Progenitor cell of endocrine pancreas (in vitro differentiated cells): ENCODE results near the gene ZFAND3. TPM values are rescaled to one million over a fixed set of nuclear protein-coding genes. Genes with fewer than 3 reads are reported as not detected.

Experiments used
- DNase-seq: peaks from one replicate; pipeline ENCODE4 v3.0.0; 2021; ENCODE audit warnings: low spot score; ENCODE audit not compliant: unreplicated experiment
- H3K27ac Mint-ChIP-seq: 2 replicates; pipeline ENCODE4 v1.8.0; 2021; ENCODE audit warnings: mild to moderate bottlenecking, moderate library complexity, mixed read lengths
- H3K27me3 Mint-ChIP-seq: 2 replicates; pipeline ENCODE4 v1.8.0; 2021; ENCODE audit warnings: mixed read lengths
- H3K36me3 Mint-ChIP-seq: 2 replicates; pipeline ENCODE4 v1.8.0; 2022; ENCODE audit warnings: mixed read lengths; ENCODE audit not compliant: insufficient read depth
- H3K4me1 Mint-ChIP-seq: 2 replicates; pipeline ENCODE4 v1.8.0; 2021; ENCODE audit warnings: low read depth, mixed read lengths
- H3K4me3 Mint-ChIP-seq: 2 replicates; pipeline ENCODE4 v1.8.0; 2021; ENCODE audit warnings: low read depth, mild to moderate bottlenecking, moderate library complexity, mixed read lengths
- H3K9me3 Mint-ChIP-seq: 2 replicates; pipeline ENCODE4 v1.8.0; 2021; ENCODE audit warnings: low read depth, mixed read lengths
- total RNA-seq: library from RNA; stranded (reverse); gene quantifications from 2 replicates; pipeline ENCODE4 v1.2.1, GENCODE V29; 2021
- TF ChIP-seq, protein P1 (sequence below): fragments of 200-600 bp; sonication (generic); IDR thresholded peaks from one replicate; pipeline ENCODE4 v1.5.0; 2021; ENCODE audit warnings: antibody characterized with exemption, mild to moderate bottlenecking; ENCODE audit not compliant: unreplicated experiment

Gene ZFAND3
- total RNA-seq, 1 donor from 2014 or later = 102 TPM

- DNase-seq = no peak
- Mint-ChIP-seq H3K9me3 (no peaks in the 10 kb centered on the region), H3K27me3 (no peaks in the 10 kb centered on the region), H3K27ac (peak overlapping the region; percentile 56), H3K4me3 (no peak overlapping the region), H3K4me1 (peaks cover 9% of the 10 kb centered on the region), H3K36me3 (peaks cover 1% of the 10 kb centered on the region)
- TF ChIP-seq, protein P1, sequence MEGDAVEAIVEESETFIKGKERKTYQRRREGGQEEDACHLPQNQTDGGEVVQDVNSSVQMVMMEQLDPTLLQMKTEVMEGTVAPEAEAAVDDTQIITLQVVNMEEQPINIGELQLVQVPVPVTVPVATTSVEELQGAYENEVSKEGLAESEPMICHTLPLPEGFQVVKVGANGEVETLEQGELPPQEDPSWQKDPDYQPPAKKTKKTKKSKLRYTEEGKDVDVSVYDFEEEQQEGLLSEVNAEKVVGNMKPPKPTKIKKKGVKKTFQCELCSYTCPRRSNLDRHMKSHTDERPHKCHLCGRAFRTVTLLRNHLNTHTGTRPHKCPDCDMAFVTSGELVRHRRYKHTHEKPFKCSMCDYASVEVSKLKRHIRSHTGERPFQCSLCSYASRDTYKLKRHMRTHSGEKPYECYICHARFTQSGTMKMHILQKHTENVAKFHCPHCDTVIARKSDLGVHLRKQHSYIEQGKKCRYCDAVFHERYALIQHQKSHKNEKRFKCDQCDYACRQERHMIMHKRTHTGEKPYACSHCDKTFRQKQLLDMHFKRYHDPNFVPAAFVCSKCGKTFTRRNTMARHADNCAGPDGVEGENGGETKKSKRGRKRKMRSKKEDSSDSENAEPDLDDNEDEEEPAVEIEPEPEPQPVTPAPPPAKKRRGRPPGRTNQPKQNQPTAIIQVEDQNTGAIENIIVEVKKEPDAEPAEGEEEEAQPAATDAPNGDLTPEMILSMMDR = no peak
These were observed 31.3 kb downstream of the ZFAND3 start for GRCh38 chr6:37850728-37851285.

- H3K27me3 Mint-ChIP-seq = no peaks in the 10 kb centered on the region
- no peak overlapping the region for H3K4me3 Mint-ChIP-seq
- peaks cover 7% of the 10 kb centered on the region for H3K4me1 Mint-ChIP-seq
- H3K27ac Mint-ChIP-seq = peak overlapping the region; percentile 12
- H3K36me3 Mint-ChIP-seq = peaks cover 1% of the 10 kb centered on the region
- DNase-seq = no peak
- TF ChIP-seq, protein P1 = no peak
- H3K9me3 Mint-ChIP-seq = no peaks in the 10 kb centered on the region
These were observed 32.5 kb downstream of the ZFAND3 start for GRCh38 chr6:37851997-37852524.

DNA sequence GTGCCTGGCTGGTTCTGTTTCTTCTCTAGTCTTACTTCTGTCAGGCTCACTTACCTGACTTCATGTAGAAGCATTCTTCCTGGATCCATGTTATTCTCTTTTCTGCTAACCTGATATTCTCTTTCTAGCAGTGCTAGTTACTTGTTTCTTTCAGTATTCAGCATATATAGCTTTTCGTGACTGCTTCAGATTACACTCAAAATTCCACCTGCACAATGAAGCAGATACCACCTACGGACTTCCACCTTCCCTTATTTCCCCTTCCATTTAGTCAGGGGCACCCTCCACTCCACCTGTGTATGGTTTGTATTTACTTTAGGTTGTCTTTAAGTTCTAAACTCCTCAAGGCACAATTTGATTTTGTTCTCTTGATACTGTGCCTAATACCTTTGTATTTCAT is 36.8 kb downstream of the ZFAND3 start:
- Mint-ChIP-seq H3K36me3 (peaks cover 1% of the 10 kb centered on the region), H3K9me3 (no peaks in the 10 kb centered on the region), H3K27ac (peak overlapping the region; percentile 3), H3K27me3 (no peaks in the 10 kb centered on the region), H3K4me1 (peaks cover 17% of the 10 kb centered on the region), H3K4me3 (no peak overlapping the region)
- TF ChIP-seq, protein P1 = no peak
- no peak for DNase-seq

- no peaks in the 10 kb centered on the region for H3K27me3 Mint-ChIP-seq
- H3K36me3 Mint-ChIP-seq = no peaks in the 10 kb centered on the region
- peaks cover 17% of the 10 kb centered on the region for H3K4me1 Mint-ChIP-seq
- H3K4me3 Mint-ChIP-seq = no peak overlapping the region
- DNase-seq = no peak
- TF ChIP-seq, protein P1 = no peak
- H3K27ac Mint-ChIP-seq = peak overlapping the region; percentile 28
- no peaks in the 10 kb centered on the region for H3K9me3 Mint-ChIP-seq
These were observed 38.8 kb downstream of the ZFAND3 start for GRCh38 chr6:37858363-37858762.

DNA sequence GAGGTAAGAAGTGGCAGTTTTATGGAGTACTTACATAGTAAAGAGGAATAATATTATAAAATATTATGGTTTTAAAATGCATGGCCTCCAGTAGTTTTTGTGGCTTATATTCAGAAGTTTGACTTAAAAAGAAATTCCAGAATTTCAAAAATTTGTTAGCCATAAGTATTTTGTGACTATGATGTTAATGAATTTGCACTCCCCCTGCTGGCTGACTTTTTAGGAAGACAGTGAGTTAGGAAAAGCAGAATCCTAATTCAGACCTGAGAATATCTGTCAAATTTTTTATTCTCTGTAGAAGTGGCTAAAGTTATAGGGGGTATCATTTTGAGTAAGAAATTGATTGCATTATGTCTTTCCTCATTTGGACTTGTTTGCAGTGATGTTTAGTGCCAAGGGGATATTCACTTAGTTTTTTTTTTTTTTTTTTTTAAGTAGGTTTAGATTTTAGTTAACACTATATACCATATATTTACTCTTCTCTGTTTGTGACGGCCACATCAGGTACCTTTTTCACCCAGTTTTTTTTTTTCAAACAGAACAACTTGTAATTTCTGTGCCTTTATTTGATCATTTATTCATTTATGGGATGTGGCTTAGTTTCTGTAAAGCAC is 40.8 kb downstream of the ZFAND3 start:
- Mint-ChIP-seq H3K27ac (no peak overlapping the region), H3K36me3 (no peaks in the 10 kb centered on the region), H3K27me3 (no peaks in the 10 kb centered on the region), H3K9me3 (no peaks in the 10 kb centered on the region), H3K4me1 (peaks cover 17% of the 10 kb centered on the region), H3K4me3 (no peak overlapping the region)
- no peak for DNase-seq
- TF ChIP-seq, protein P1 = peak; percentile 64
